T47D (cell line): ENCODE results near the gene CLRN2.
"Not testable (repeated sequence)": the region's sequence is repeated elsewhere in the genome, so short reads cannot be mapped to it uniquely, and the experiment has no call there.

Experiments used
- DNase-seq, 2 experiments: peaks; one replicate each; pipeline versions ENCODE4 v3.0.0 to v3.0.0-alpha.2; 2011 to 2012; ENCODE audit warnings: low read depth in 1 of 2, low spot score in 1 of 2
- JUND ChIP-seq: IDR thresholded peaks from 2 replicates; pipeline ENCODE4 v1.6.1; 2012; ENCODE audit warnings: low read depth
- in situ Hi-C: cut with HindIII; loops from 2 replicates; pipeline ENCODE4 v1.10.0; 2016; ENCODE audit warnings: low sequenced_read_pairs, low pct_unique_long_range_greater_than_20kb

The CLRN2 gene

DNA sequence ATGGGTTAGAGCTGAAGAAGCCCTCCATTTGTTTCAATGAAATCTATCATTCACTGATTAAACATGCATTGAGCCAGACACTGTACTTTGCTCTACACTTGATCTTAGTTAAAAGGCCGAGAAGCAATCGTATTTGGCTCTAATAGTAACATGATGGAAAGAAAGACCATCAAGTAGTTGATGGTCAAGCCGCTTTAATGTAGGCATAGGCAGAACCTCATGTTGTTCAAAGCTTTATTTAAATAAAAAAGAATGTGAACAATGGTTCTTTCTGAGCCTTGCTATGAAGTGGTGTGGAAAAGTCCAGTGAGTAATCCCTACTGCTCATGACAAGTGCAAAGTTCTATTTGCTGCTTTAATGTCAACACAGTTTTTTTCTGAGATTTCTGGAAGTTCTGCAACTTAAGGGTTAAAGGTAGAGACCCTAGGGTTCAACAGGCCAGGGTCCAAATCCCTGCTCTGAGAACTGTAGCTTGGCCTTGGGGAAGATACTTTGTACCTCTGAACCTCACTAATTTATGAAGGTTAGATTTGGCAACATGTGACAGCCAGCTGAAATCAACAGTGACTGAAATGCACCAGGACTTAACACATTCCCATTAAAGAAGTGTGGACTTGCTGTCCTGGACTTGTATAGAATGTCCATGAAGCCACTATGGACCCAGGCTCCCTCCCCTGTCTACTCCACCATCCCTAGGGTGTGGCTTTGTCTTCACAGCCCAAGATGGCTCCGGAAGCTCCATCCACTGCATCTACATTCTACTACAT is 44.2 kb downstream of the CLRN2 start:
- DNase-seq: no peak
- no peak for TF ChIP-seq JUND
- in situ Hi-C loops: no loop called here

DNA sequence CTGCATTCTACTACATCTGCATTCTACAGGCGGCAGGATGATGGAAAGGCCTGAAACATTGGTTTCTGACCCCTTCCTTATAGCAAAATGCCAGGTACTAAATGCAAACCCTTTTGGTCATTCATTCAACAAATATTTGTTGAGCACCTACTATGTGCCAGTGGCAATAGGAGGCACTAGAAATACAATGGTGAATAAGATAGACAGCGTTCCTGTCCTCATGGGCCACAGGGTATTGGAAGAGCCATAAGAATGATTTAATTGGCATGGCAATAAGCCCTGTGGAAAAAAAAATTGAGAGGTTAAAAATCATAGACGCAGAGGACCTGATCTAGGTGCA is 44.7 kb downstream of the CLRN2 start:
- in situ Hi-C loops: no loop called here
- no peak for DNase-seq
- TF ChIP-seq JUND: no peak

DNA sequence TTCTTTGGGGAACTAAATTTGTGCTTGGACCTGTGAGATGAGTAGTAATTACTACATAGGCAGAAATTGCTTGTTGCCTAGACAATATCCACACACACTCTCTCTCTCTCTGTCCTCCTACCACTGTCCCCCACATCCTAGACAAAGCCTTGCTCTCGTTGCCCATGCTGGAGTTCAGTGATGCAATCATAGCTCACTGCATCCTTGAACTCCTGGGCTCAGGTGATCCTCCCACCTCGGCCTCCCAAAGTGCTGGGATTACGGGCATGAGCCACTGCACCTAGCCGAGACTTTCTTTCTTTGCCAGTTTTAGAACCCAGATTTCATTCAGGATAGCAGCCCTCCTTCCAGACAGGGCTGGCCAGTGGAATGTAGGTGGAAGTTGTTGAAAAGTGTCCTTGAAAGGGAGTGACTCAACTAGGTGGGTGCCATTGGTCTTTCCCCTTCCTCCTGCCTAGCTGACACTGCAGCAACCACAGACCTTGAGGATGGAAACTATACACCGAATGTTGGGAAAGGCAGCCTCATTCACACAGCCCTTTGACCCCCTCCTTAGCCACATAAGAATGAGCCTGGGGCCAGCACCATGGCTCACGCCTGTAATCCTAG is 45.2 kb downstream of the CLRN2 start:
- in situ Hi-C loops: no loop called here
- no peak for TF ChIP-seq JUND
- no peak for DNase-seq

DNA sequence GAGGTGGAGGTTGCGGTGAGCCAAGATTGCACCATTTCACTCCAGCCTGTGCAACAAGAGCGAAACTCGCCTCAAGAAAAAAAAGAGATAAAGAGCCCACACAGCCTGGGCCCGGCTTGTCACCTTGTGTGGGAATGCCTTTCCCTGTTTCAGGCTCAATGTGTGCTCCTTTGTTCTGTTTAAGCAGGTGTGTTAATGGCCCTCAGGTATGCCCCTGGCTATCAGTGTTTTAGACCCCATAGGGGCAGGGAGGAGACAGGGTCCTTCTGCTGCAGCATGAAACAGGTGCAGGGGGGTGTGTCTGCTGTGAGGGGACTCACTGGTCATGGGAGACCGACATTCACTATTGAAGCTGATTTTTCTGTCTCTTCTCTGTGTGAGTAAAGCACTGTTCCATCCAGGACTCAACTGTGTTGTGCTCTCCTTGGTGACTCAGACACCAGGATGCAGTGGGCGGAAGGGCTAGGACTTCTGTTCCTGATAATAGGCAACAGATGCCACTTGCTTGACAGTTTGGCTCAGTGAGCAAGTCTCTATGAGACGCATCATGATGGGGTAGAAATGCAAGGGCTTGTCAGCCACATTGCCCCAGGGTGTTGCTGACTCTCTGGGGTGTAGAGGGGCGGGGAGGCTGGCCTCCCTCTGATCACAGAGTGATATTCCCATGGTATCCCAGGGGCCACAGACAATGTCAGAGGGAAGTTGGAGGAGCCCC is 46.4 kb downstream of the CLRN2 start:
- no peak for DNase-seq
- in situ Hi-C loops: no loop called here

DNA sequence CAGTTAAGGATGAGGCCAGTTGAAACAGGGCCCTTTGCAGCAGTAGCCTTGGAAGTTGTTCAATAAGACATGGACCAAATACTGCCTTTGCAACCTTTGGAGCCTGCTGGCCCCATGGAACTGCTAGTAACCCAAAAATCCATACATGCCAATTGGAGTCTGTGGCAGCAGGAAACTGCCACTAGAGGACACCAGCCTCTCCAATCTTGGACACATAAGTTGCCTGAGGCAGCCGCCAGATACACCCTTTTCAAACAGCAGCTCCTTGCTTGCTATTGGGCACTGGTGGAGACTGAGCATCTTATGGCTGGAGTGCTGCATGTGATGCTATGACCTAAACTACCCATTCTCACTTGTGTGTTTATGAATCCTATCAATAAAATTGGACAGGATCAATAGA is 47.2 kb downstream of the CLRN2 start:
- DNase-seq: peak in 1 of 2 experiments; percentile 58
- in situ Hi-C loops: no loop called here
- TF ChIP-seq JUND: no peak

More for the DNA sequence above, 46.4 kb downstream of the CLRN2 start:
- no peak for TF ChIP-seq JUND

DNA sequence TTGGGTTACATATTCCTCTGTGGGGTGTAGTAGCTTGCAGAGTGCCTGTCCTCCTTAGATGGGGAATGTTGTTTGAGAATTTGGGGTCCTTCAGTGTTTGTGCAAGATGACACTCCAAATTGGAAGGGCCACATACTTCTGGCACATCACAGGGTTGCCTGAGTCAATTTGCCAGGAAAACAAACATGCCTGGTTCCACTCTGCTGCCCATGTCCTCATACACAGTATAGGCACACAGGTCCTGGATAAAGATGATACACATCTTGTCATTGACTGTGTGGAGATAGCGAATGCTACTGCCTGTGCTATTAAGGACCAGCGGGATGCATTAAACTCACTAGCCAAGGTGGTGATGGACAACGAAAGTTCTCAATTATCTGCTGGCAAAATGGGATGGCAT is 50.9 kb downstream of the CLRN2 start:
- in situ Hi-C loops: no loop called here
- no peak for TF ChIP-seq JUND
- DNase-seq: no peak

DNA sequence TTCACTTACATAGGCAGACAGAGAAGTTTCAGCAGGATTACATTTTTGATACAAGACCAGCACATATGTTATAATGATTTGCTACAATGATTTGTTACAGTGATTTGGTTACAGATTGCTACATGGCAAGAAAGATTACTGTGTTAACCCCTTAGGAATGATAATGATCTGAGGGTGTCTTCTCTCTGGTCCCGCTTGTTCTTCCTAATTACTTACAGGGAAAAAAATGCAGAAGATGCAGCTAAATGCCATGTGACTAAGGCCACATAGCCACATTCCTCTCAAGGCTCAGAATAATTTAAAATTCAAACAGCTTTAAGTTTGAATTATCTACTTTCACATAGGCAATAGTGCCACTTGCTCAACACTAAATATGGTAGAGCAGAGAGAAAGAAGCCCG is 52.3 kb downstream of the CLRN2 start:
- in situ Hi-C loops: no loop called here
- no peak for DNase-seq
- no peak for TF ChIP-seq JUND

DNA sequence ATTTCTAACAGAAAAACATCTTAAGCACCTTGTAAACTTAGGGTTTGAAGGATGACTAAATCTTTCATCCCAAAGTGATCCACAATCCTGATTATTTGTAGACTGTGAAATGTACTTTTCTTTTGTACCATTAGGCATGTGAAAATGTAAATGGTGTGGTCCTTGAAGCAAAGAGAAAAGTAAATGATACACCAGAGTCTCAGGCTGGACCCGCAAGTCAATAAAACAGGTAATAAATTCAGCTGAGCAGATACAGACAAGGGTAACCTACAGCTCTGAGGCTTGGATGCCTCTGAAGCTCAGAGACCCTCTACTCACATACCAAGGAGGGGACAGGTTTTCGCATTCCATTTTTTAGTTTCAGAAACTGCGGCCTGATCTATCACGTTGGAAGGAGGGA is 59.2 kb downstream of the CLRN2 start:
- no peak for TF ChIP-seq JUND
- DNase-seq: no peak
- in situ Hi-C loops: no loop called here

DNA sequence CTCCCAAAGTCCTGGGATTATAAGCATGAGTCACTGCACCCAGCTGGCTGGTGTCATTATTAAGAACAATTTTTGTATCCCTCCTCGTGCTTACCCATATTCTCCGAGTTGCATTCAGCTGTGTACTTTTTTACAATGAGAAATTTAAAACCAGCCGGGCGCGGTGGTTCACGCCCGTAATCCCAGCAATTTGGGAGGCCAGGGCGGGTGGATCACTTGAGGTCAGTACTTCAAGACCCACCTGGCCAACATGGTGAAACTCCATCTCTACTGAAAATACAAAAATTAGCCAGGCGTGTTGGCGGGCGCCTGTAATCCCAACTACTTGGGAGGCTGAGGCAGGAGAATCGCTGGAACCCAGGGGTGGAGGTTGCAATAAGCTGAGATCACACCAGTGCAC is 60.2 kb downstream of the CLRN2 start:
- in situ Hi-C loops: not testable (repeated sequence)

More for the DNA sequence above, 60.2 kb downstream of the CLRN2 start:
- not testable (repeated sequence) for DNase-seq
